Epithelial cell of proximal tubule (primary cell): Measurements from ENCODE around the gene MAPRE3. TPM values are rescaled to one million over a fixed set of nuclear protein-coding genes. Genes with fewer than 3 reads are reported as not detected.

Experiments
- DNase-seq: peaks from one replicate; pipeline ENCODE4 v3.0.0-alpha.2; 2011; ENCODE audit warnings: low read depth
- H3K4me3 ChIP-seq: 2 replicates; pipeline ENCODE4 v1.5.1; 2011; ENCODE audit warnings: low read depth, mild to moderate bottlenecking, low read length
- total RNA-seq: library from RNA; depleted of rRNA; stranded (reverse); fragments of >200 nt; gene quantifications from 2 replicates; pipeline ENCODE4 v1.2.3, GENCODE V29; 2015
- TF ChIP-seq, protein P1 (sequence below): conservative IDR thresholded peaks from 2 replicates; pipeline ENCODE4 v1.5.1; 2012; ENCODE audit warnings: low read depth, mild to moderate bottlenecking, low read length

Gene MAPRE3
- total RNA-seq, 1 donor from 2014 or later: 1.6 TPM

DNA sequence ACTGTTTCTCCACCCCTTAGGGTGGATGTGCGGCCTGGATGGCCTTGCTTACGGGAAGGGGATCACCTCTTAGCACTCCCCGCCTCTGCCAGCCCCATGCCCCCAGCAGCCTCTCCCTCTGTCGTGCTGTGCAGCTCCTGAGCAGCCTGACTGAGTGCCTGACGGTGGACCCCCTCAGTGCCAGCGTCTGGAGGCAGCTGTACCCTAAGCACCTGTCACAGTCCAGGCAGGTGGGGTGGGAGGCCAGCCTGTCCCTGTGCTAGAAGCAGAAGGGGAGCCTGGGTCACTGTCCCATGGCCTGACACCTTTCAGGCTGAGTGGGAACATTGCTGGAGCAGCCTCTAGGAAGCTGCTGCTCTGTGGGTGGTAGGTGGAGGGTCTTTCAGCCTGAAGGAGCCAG lies 67.6 kb downstream of the MAPRE3 start:
- DNase-seq: no peak

GRCh38 chr2:27038631-27039339 lies 68.3 kb downstream of the MAPRE3 start:
- no peak overlapping the region for H3K4me3 ChIP-seq
- DNase-seq: no peak
- TF ChIP-seq, protein P1, sequence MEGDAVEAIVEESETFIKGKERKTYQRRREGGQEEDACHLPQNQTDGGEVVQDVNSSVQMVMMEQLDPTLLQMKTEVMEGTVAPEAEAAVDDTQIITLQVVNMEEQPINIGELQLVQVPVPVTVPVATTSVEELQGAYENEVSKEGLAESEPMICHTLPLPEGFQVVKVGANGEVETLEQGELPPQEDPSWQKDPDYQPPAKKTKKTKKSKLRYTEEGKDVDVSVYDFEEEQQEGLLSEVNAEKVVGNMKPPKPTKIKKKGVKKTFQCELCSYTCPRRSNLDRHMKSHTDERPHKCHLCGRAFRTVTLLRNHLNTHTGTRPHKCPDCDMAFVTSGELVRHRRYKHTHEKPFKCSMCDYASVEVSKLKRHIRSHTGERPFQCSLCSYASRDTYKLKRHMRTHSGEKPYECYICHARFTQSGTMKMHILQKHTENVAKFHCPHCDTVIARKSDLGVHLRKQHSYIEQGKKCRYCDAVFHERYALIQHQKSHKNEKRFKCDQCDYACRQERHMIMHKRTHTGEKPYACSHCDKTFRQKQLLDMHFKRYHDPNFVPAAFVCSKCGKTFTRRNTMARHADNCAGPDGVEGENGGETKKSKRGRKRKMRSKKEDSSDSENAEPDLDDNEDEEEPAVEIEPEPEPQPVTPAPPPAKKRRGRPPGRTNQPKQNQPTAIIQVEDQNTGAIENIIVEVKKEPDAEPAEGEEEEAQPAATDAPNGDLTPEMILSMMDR: no peak

More for the DNA sequence above, 67.6 kb downstream of the MAPRE3 start:
- TF ChIP-seq, protein P1: no peak
- no peak overlapping the region for H3K4me3 ChIP-seq

DNA sequence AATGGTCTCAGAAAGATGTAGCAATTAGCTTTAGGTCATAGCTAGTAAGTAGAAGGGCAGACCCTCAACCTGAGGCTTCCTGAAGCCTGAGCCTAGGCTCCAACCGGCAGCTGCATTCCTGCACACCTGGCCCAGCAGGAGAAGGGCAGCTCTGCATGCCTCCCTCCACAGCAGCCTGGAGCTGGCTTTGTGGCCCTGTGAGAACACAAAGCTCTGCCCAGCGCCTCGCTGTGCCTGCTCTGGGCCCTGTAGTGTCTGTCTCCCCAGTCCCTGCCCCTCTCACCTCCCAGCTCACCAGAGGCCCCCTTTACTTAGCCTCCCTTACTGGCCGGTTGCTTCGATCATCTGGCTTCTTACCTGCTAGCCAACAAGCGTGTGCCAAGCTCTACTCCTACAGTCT lies 69.0 kb downstream of the MAPRE3 start:
- no peak overlapping the region for H3K4me3 ChIP-seq
- no peak for DNase-seq
- TF ChIP-seq, protein P1: no peak

DNA sequence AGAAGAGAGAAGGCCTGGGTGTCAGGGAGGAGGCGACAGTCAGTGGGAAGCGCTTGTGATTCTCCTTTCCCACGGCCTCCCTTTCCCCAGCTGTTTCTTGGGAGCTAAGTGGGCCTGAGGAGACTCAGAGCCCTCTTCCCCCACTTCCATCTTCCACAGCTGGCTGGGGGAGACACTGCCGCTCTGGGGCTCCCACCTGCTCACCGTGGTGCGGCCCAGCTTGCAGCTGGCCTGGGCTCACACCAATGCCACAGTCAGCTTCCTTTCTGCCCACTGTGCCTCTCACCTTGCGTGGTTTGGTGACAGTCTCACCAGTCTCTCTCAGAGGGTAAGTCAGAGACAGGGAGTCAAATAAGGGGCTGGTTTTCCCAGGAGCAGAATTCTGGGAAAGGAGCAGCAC lies 69.4 kb downstream of the MAPRE3 start:
- no peak for DNase-seq
- no peak overlapping the region for H3K4me3 ChIP-seq
- TF ChIP-seq, protein P1: no peak

DNA sequence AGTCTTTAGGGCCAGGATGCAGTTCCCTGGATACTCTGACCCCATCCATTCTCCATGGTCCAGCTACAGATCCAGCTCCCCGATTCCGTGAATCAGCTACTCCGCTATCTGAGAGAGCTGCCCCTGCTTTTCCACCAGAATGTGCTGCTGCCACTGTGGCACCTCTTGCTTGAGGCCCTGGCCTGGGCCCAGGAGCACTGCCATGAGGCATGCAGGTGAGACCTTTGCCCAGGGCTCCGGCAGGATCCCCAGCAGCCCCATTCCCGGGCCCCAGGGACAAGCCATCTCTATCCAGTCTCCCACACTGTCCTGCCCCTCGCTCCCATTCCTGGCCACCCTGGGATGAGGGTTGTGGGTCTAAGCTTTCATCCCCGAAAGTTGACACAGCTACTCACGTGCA lies 69.8 kb downstream of the MAPRE3 start:
- TF ChIP-seq, protein P1: no peak
- no peak for DNase-seq
- no peak overlapping the region for H3K4me3 ChIP-seq

DNA sequence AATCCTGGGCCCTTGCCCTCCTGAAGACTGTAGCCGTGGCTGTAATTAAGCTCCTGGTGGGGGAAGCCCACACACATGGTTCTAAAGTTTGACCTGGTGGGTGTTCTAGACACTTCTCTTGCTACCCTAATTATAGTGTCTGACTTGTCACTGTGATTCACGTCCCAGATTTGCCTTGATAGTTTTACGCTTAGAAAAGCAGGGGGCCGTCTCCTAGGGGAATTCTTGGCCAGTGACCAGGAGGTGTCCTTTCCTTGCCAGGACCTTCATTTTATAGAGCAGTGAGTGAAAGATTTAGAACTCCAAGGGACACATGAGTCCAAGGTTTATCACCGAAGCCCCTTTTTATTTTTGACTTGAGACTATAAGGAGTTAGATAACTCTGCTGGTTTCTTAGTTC lies 71.3 kb downstream of the MAPRE3 start:
- no peak overlapping the region for H3K4me3 ChIP-seq
- DNase-seq: no peak
- TF ChIP-seq, protein P1: no peak

DNA sequence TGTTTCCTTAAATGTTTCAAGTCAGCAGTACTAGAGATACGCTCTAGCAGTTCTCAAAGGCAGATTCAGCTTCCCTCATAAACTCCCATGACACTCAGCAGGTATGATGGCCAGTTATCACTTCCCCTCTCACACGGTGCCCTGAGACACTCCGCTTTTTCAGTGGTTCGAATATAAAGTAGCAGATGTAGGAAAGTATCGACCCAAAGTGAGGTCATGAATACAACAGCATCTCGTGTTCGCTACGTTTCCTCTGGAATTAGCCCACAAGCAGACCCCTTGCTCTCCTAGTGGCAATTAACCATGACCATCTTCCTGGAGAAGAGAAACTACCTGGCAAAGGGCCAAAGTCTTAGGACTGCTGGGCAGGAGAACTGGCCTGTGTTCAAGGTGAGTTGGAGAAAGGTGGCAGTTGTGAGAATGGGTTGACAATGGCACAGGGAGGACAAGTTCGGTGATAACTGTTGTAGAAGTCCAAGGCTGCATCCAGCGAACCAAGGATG lies 71.8 kb downstream of the MAPRE3 start:
- no peak for DNase-seq
- no peak overlapping the region for H3K4me3 ChIP-seq
- TF ChIP-seq, protein P1: no peak
